ENCODE results near the gene RAPGEF6.

The RAPGEF6 gene

DNA sequence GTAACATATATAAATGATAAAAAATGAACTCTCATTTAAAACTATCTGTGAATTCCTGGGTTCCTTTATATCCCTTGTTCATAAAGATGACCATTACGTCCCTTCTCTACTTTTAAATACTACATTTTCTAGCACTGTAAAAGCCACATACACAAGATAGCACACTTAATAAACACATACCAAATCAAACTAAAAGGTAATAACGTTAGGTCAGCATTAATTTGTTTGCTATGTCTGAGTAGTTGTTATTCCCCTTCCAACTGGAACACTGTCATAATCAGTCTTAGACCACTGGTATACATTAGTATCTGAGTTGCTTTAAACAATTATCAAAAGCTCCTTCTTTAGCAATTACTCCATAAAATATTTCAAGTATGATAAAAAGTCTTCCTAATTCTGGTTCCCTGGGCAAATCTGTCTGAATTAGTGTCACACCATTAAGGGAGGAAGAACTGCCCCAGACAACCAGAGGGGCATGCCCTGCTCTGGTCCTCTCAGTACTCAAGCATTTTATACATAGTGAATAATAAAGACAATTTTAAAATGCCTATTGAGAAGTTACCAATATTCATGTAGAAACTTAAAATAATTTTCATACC is 98.1 kb downstream of the RAPGEF6 start:
- no peak for DNase-seq

DNA sequence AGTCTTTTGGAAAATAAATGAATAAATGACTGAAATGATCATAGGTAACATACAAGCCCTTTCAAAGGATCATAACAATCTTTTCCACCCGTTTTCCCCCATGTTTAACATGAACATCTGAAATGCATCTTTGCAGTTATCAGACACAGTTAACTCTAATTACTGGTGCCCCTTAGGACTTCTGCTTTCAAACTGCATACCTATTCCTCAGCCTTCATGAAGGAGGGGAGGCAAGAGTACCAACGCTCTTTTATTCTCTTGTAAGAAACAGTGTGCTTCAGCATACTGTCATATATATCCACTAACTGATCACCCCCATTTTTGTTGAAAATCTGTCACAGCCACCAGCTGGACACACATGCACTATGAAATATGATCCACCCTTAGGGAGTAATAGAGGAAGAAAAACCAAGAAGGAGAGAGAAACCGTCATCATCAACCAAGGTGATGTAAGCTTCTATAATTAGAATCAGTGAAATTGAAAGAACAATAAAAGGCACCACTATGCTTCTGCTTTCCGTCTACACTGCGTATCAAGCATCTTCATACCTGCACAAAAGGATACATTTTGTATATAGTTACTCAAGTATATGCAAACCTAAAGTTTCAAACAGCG is 98.7 kb downstream of the RAPGEF6 start:
- no peak for DNase-seq

DNA sequence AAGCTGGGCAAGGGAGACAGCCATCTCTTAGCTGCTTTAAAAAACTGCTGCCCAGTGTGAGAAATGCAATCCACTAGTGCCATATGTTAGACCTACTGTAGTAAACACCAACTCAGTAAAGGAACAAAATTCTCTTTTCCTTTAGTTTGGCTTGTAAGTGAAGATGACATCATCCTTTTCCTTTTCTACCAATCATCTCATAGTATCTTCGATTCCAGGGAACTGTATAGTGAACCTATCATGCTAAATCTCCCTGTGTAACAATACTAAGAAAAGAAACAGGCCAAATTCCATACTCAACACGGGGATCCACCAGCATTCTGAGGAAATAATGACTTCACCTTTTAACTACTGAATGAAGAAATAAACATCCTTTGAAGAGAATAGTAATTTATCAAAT is 100.1 kb downstream of the RAPGEF6 start:
- no peak for DNase-seq

DNA sequence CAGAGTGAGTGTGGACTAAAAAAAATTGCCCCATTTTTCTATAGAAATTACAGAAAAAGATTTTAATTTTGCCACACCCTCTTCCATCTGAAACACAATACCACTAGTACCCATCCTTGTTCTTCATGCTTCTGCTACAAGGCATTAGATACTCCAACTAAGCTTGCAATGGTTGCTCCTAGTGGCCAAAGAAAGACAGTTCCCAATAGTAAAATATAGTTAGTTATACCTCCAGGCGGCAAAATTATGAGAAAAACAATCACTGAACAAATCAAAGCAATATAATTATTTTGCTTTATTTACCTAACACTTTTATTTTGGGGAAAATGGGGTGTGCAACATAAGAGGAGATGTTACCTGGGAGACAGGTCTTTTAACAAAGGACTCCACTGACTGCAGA is 101.2 kb downstream of the RAPGEF6 start:
- DNase-seq, result no peak

DNA sequence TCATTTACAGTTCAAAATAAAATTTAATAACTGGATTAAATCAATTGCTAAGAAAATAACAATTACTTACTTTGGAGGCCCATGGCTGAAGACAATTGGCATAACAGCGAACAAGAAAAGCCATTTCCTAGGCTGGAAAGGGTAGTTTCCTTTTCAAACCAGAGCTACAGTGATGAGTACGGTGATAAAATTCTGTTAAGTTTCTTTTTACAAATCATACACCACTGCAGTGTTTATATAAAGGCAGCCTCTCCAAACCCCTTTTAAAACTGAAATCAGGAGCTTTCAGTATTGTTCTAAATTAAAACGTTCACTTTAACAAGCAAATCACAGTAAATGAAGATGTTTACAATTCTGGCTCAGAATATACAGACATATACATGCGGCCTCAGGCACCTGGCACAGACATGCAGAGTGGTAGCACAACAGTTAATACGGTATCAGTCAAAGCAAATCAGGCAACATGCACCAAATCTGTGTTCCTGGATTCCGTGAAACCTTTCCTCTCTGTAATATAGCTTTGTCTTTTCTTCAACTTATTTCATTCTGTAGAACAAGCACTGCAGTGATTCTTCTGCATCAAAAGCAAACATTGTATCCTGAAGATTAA is 102.9 kb downstream of the RAPGEF6 start:
- no peak for DNase-seq

DNA sequence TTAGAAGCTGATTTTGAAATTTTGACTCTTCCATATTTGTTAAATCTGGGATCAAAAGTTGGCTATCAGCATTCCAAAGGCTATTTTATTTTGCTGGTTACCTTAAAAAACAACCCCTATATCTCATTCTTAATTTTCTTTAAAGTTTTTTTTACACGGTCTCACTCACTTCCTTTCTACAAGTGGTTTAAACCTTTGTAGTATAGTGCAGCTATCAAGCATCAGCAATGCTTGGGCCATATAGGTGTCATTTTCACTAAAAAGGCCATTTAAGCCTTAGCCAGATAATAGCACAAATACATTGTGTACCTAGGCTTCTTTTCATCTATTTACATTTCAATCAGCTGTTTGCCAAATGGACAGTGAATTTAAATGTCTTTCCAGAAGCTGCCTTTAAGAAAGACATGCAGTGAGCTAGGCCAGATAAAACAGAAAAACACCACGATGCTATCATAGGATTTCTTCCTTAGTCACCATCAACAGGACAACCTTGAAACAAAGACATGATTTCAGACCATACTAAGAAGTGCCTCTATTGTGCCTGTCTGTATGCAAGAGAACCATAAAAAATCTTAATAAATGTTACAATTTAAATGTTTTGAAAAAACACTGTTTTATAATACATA is 104.2 kb downstream of the RAPGEF6 start:
- no peak for DNase-seq

DNA sequence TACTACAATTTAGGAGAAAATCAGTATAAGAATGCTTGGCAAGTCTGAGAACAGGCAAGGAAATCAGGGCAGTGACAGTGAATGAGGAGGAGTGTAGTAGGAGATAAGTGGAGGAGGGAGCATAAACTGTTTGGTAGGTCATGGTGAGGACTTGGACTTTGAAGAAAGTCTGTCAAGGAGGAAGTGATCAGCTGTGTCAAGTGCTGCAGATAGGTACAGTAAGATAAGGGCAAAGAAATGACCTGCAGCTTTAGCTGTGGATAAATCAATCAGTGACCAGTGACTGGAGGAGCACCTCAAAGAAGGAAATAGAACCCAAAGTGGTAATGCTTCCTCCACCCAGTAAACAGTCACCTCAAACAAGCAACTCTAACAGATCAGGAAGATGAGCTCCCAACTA is 106.3 kb downstream of the RAPGEF6 start:
- no peak for DNase-seq

DNA sequence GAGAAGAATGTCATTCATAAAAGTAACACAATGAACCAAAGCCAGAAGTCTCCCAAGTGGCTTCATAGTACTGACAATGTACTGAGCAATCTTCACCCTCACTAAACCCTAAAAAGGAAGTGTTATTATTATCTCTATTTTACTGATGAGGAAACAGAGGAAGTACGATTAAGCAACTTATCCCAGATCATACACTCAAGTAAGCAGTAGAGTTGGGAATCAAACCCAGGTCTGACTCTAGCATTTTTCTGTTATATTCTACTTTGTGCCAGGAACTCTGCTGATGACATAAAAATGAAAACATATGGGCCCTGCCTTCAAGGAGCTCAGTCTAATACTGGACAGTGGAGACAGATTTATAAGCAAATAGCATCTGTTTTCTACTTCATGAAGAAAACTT is 109.2 kb downstream of the RAPGEF6 start:
- no peak for DNase-seq

DNA sequence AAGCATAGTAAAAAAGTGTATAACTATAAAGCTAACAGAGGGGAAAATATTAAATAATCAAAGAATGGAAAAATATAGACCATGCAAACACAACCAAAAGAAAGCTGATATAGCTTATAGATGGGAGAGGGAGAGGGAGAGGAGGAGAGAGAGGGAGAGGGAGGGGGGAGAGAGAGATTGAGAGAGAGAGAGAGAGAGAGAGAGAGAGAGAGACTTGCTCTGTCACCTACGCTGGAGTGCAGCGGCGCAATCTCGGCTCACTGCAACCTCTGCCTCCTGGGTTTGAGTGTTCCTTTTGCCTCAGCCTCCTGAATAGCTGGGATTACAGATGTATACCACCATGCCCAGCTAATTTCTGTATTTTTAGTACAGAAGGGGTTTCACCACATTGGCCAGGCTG is 110.6 kb downstream of the RAPGEF6 start:
- DNase-seq, result no peak

DNA sequence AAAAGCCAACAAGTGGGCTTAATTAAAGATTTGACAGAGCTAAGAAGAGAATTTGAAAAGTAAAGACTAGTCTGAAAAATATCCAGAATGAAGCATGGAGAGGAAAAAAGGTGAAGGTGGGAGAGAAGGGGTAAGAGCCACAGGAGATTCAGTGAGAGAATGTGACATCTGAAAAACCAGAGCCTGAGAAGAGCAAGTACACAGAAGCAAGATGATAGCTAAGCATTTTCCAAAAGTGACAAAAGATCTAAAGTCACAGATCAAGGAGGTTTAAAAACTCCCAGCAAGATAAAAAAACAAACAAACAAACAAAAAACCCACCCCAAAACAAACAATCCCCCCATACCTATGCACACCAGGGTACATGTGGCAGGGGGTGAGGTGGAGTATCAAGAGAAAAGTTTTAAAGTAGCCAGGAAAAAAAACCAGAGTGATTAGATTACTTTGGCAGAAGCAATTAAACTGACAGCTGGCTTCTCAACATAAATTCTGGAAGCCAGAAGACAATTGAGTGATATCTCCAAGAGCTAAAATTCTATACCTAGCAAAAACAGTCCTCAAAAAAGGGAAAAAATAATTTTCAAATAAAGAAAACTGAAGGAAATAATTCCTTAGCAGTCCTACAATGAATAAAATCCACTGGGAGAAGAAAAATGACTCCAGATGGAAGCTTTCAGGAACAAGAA is 111.4 kb downstream of the RAPGEF6 start:
- DNase-seq, result no peak

DNA sequence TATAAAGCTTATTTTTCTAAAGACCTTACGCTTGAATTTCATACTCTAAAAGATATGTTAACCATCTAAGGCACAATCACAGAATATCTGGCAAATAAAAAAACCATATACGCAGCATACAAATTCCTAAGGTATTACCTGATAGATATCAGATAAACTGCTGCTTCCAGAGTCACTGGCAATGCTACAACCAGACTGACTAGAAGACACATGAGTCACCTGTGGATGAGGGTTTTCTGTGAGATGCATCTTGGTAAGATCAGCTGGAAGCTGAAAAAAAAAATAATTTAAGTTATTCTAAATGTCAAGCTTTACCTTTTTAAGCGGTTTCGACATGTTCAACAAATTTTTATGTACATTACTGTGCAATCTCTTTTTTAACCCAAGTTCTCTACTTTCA is 113.8 kb downstream of the RAPGEF6 start:
- no peak for DNase-seq

DNA sequence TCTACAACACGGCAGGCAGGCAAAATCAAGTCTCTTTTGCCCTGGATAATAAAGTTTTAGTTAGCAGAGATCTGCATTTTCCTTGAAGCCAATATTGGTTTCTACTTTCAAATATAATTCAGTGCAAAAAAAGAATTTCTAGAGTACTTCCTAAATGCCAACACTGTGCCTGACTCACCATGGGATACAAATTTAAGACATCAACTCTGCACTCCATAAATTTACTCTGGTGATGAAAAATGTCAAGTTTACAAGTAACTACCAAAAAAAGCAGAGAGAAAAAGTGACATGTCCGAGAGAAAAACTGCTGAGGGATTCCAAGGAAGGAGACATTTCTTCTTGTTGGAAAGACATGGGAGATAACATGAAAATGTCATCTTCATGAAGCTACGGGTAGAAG is 119.7 kb downstream of the RAPGEF6 start:
- no peak for DNase-seq

DNA sequence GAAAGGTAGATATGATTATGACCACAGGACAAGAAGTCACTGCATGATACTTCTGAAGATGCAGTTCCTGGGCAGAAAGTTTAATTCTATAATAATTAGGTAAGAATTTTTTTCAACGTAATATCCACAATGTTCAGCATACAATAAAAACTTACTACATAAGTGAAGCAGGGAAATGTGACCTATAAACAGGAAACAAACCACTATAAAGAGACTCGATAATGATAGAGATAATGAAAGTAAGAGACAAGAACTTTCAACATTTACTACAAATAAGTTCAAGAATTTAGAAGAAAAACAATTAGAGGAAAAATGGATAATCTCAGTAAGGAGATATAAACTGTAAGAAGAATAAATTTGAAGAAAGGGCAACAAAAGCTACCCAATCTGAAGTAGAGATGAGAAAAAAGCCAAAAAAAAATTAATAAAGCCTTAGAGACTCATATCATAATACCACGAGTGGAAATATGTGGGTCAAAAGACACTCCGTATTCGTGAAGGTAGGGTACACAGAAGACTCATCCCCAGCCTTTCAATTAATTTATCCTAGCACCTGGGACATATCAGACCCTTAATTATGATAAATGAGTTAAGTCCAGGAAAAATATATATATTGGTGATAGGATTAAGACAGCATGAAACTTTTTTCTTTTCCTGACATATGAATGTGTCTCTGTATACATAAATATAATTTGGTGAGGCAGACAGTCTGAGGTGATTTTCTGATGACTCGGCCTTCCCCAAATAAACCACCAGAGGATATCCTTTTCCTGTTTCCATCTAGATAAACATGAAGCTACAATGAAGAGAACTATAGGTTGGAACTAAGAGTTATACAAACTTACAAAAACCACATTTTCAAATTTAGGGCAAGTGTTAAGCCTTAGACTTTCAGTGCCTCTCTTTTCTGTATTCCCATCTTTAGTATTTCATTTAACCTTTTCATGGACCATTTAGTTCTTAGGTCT is 120.4 kb downstream of the RAPGEF6 start:
- no peak for DNase-seq

DNA sequence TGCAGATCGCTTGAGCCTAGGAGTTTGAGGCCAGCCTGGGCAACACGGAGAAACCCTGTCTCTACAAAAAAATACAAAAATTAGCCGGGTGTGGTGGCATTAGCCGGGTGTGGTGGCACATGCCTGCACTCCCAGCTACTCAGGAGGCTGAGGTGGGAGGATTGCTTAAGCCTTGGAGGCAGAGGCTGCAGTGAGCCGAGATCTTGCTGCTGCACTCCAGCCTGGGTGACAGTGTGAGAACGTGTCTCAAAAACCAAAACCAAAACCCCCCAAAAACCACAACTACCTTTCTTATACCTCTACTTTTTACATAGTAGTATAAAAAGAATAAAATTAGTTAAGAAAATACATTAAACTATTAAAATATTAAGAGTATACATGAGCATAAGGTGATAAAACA is 121.2 kb downstream of the RAPGEF6 start:
- no peak for DNase-seq

DNA sequence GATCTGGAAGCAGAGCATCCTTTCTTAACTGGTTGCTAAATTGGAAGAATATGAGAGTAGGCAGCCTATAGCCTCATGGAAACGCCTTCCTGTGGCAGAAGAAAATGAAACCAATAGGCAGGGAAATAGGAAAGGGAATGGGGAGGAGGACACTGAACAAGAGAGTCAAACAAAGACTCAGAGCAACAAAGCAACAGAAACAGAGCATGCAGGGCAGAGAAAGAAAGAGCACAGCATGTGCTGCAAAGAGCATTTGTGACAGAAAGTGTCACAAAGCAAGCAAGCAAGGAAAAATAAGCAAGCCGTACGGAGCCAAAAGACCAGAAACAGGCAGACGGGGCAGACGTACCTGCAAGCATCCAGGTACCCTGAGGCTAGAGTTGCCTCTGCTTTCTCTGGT is 123.1 kb downstream of the RAPGEF6 start:
- no peak for DNase-seq

DNA sequence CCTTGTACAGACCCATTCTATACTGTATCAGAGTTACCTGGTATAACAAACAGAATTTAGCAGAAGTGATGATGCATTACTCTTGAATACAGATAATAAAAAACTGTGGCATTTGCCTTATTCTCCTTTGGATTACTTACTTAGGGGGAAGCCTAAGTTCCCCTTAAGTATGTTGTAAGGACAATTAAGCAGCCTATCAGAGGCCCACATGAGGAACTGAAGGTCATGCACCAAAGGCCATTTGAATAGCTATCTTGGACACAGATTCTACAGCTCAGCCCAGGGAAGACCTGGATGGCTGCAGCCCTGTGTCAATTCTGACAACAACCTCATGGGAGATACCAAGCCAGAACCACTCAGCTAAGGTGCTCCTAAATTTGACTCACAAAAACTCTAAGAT is 125.2 kb downstream of the RAPGEF6 start:
- DNase-seq, result no peak

DNA sequence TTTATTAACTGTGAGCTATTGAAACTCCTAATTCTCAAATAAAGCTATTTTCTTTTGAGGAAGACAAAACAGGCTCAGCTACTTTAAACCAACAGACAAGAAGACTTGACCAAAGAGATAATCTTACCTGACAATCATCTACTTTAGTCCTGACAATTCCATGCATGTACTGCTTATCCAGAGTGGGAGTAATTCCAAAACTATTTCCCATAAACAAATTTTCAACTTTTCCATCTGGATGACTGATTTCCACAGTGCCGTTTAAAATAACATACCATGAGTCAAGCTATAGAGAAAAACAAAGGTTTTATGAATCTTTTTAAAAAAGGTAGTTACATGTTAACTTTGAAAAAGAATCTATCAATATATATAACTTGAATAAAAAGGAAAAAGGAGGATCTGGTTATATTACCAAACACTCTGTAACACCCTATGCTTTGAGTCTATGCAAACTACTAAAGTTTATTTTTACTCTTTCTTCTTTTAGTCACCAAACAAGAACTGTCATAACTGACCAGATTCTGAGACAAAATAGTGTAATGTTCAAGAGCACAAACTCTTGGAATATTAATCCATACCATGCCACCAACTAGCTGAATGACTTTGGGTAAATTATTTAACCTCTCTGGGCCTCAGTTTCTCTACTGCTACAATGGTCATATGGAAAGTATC is 129.7 kb downstream of the RAPGEF6 start:
- DNase-seq, result no peak

DNA sequence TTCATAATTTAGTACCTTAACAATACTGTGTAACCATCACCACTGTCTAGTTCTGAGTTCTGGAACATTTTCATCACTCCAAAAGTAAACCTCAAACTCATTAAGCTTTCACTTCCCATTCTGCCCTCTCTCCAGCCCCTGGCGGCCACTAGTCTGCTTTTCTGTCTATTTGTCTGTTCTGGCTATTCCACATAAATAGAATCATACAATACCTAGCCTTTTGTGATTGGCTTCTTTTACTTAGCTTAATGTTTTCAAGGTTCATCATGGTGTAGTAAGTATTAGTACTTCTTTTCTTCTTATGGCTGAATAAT is 138.7 kb downstream of the RAPGEF6 start:
- no peak for DNase-seq

DNA sequence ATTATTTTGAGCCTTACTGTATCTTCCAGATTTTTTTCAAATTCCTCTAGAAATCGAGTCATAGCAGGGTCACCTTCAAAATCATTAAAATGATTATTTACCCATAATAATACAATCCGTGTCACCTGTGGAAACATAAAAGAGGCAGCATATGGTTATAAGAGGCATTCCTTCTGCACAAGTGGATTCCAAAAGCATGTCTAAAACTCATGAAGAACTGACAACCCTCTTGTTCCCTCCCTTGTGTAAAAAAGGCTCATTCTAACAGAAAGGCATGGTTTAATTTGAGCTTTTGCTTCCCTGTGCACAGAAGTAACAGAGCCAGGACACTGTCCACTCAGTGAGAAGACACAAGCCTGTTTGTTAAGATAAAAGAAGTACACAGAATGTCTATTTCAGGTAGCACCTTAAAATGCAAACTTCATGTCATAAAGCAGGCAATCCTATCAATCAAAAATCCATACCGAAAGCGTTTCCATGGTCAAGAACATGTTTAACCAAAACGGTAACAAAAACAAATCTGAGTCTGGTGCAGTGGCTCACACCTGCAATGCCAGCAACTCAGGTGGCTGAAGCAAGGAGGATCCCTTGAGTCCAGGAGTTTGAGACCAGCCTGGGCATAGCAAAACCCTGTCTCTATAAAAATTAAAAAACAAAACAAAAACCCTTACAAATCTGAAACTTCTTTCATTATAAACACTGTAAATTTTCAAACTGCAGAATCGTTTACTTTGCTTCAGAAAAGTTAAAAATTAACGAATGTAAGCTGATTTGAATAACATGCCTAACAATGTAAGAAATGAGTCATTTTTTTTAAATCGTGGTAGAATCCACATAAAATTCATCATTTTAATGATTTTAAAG is 139.3 kb downstream of the RAPGEF6 start:
- no peak for DNase-seq

DNA sequence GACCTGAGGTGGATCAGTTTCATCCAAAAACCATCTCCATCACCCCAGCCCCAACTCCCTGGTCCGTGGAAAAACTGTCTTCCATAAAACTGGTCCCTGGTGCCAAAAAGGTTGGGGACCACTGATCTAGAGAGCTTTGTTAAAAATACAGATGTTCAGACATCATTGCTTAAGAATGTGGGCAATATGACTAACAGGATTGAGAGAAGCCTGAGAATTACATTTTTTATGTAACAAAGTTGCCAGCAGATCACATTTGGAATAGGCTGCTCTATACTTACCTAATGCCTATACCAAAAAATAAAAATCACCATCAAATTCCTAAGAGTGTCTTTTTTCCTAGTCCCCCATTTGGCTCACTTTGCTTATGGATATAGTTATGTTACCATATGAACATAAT is 143.3 kb downstream of the RAPGEF6 start:
- DNase-seq, result no peak

DNA sequence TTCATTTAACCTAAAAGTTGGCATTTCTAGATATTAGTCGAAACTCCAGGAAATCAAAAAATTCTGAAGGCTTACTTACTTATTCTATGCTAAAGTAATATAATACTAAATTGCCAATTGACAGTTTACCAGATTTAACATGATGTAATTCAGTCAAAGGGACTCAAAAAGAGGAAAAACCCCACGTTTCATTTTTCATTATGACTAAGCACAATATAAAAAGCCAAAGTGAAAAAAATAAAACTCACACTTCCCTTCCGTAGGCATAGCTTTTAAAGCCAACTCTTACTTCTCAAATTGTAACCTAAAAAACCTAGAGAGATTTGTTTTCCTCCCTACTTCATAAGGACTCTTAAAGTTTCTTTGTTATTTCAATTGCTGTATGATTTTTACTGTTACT is 146.6 kb downstream of the RAPGEF6 start:
- no peak for DNase-seq
